HL-60/S4 (cell line): ENCODE data around the gene IVD.

Source experiments
- in situ Hi-C: fragments of 300-500 bp; cut with MboI; formaldehyde crosslinking; loops from 2 replicates; pipeline ENCODE4 v1.14.3; 2022; ENCODE audit warnings: low sequenced_read_pairs

IVD gene

GRCh38 chr15:40405501-40406381 is at the start of gene IVD:
TSS of gene IVD (plus strand) at chr15:40405795. CDS start at chr15:40405828, 33 bp downstream.
- in situ Hi-C loops, result no loop called here

- in situ Hi-C loops, result no loop called here
Measured at GRCh38 chr15:40355976-40356585, 49.5 kb upstream of the IVD start.

- in situ Hi-C loops, result no loop called here
Measured at GRCh38 chr15:40357246-40357645, 48.3 kb upstream of the IVD start.

GRCh38 chr15:40357723-40358470 is 47.7 kb upstream of the IVD start, which contains the start of gene DISP2:
TSS of gene DISP2 (plus strand) at chr15:40358219. CDS start at chr15:40358322, 103 bp downstream.
- in situ Hi-C loops, result no loop called here

- in situ Hi-C loops, result no loop called here
Measured at GRCh38 chr15:40358471-40359353, 46.9 kb upstream of the IVD start.

- in situ Hi-C loops, result no loop called here
Measured at GRCh38 chr15:40360015-40360414, 45.6 kb upstream of the IVD start.

- in situ Hi-C loops, result no loop called here
Measured at GRCh38 chr15:40361640-40362039, 44.0 kb upstream of the IVD start.

- in situ Hi-C loops, result no loop called here
Measured at GRCh38 chr15:40363611-40364010, 42.0 kb upstream of the IVD start.

- in situ Hi-C loops, result no loop called here
Measured at GRCh38 chr15:40364251-40364650, 41.3 kb upstream of the IVD start.

- in situ Hi-C loops, result no loop called here
Measured at GRCh38 chr15:40365016-40365415, 40.6 kb upstream of the IVD start.

- in situ Hi-C loops, result no loop called here
Measured at GRCh38 chr15:40365624-40366456, 39.8 kb upstream of the IVD start.

GRCh38 chr15:40366457-40367370 is 38.9 kb upstream of the IVD start:
- in situ Hi-C loops, result no loop called here

- in situ Hi-C loops, result no loop called here
Measured at GRCh38 chr15:40367371-40367685, 38.3 kb upstream of the IVD start.

- in situ Hi-C loops, result no loop called here
Measured at GRCh38 chr15:40367686-40368611, 37.6 kb upstream of the IVD start.

GRCh38 chr15:40368719-40369473 is 36.7 kb upstream of the IVD start:
- in situ Hi-C loops, result no loop called here

GRCh38 chr15:40369474-40369869 is 36.1 kb upstream of the IVD start:
- in situ Hi-C loops, result no loop called here

GRCh38 chr15:40369971-40370370 is 35.6 kb upstream of the IVD start:
- in situ Hi-C loops, result no loop called here
